GM23338 (cell line): ENCODE data around the gene PTPRF. TPM values are rescaled to one million over a fixed set of nuclear protein-coding genes. Genes with fewer than 3 reads are reported as not detected.
A peak's percentile ranks its signal among the peaks of the same experiment; 100 is the strongest.

ENCODE experiments used
- ATAC-seq: fragments of 200-7000 bp; cut with Tn5 transposase; 3 replicates; pipeline ENCODE4 v1.9.1; 2020
- DNase-seq: peaks from one replicate; pipeline ENCODE4 v3.0.0-alpha.2; 2015; ENCODE audit warnings: low spot score
- H2AFZ ChIP-seq: fragments of 200-600 bp; sonication (generic); 2 replicates; pipeline ENCODE4 v1.8.0; 2016; ENCODE audit warnings: antibody characterized with exemption, mild to moderate bottlenecking, moderate library complexity
- H3F3A ChIP-seq: fragments of 200-600 bp; sonication (generic); replicated peaks from 2 replicates; pipeline ENCODE4 v1.8.0; 2017; ENCODE audit warnings: antibody characterized with exemption, mixed run types, low read depth
- H3K27ac ChIP-seq: fragments of 200-600 bp; sonication (generic); 2 replicates; pipeline ENCODE4 v1.6.1; 2016; ENCODE audit warnings: low read depth
- H3K27me3 ChIP-seq: fragments of 200-600 bp; sonication (generic); 2 replicates; pipeline ENCODE4 v1.8.0; 2016; ENCODE audit warnings: mild to moderate bottlenecking, mixed run types, moderate library complexity; ENCODE audit not compliant: insufficient read depth
- H3K36me3 ChIP-seq: fragments of 200-600 bp; sonication (generic); 2 replicates; pipeline ENCODE4 v1.8.0; 2016; ENCODE audit warnings: mild to moderate bottlenecking; ENCODE audit not compliant: insufficient read depth
- H3K4me1 ChIP-seq: fragments of 200-600 bp; sonication (generic); 2 replicates; pipeline ENCODE4 v1.8.0; 2016; ENCODE audit warnings: mild to moderate bottlenecking, moderate library complexity; ENCODE audit not compliant: insufficient read depth
- H3K4me2 ChIP-seq: fragments of 200-600 bp; sonication (generic); 2 replicates; pipeline ENCODE4 v1.7.1; 2017; ENCODE audit warnings: mixed run types
- H3K4me3 ChIP-seq: fragments of 200-600 bp; sonication (generic); 2 replicates; pipeline ENCODE4 v1.6.1; 2016; ENCODE audit warnings: mixed run types
- H3K79me2 ChIP-seq: fragments of 200-600 bp; sonication (generic); replicated peaks from 2 replicates; pipeline ENCODE4 v1.8.0; 2017; ENCODE audit warnings: mild to moderate bottlenecking; ENCODE audit not compliant: insufficient read depth
- H3K9me2 ChIP-seq: fragments of 200-600 bp; sonication (generic); 2 replicates; pipeline ENCODE4 v1.8.0; 2017; ENCODE audit not compliant: insufficient read depth
- H4K20me1 ChIP-seq: fragments of 200-600 bp; sonication (generic); replicated peaks from 2 replicates; pipeline ENCODE4 v1.8.0; 2017; ENCODE audit warnings: mild to moderate bottlenecking; ENCODE audit not compliant: insufficient read depth
- H3K27ac Mint-ChIP-seq: 2 replicates; pipeline ENCODE4 v1.8.0; 2020; ENCODE audit warnings: inconsistent platforms, mild to moderate bottlenecking, moderate library complexity, mixed read lengths
- H3K27me3 Mint-ChIP-seq: 3 replicates; pipeline ENCODE4 v1.8.0; 2022; ENCODE audit warnings: low read depth, mild to moderate bottlenecking, moderate library complexity, mixed read lengths, inconsistent platforms; ENCODE audit not compliant: insufficient read depth, poor library complexity
- H3K36me3 Mint-ChIP-seq: 3 replicates; pipeline ENCODE4 v1.8.0; 2021; ENCODE audit warnings: low read depth, mild to moderate bottlenecking, inconsistent platforms, moderate library complexity, mixed read lengths
- H3K4me1 Mint-ChIP-seq: 3 replicates; pipeline ENCODE4 v1.8.0; 2020; ENCODE audit warnings: mild to moderate bottlenecking, inconsistent platforms, mixed read lengths
- H3K4me3 Mint-ChIP-seq: 3 replicates; pipeline ENCODE4 v1.8.0; 2021; ENCODE audit warnings: moderate library complexity, mild to moderate bottlenecking, inconsistent platforms, mixed read lengths
- H3K9me3 Mint-ChIP-seq: 3 replicates; pipeline ENCODE4 v1.8.0; 2020; ENCODE audit warnings: moderate library complexity, mild to moderate bottlenecking, inconsistent platforms, mixed read lengths
- CREB1 ChIP-seq: fragments of 250-450 bp; sonication (Bioruptor Pico); IDR thresholded peaks from 2 replicates; pipeline ENCODE4 v1.5.0; 2020; ENCODE audit warnings: low read depth, mild to moderate bottlenecking, moderate library complexity
- CTCF ChIP-seq, 2 experiments: fragments of 200-600 bp in 1 of 2; sonication (generic) in 1 of 2; conservative IDR thresholded peaks; 2 replicates each; pipeline versions ENCODE4 v1.5.1 to v1.6.1; 2016 to 2017; ENCODE audit warnings: antibody characterized with exemption in 2 of 2, low read depth in 2 of 2, mild to moderate bottlenecking in 2 of 2, moderate library complexity in 1 of 2
- ETS1 ChIP-seq: IDR thresholded peaks from 2 replicates; pipeline ENCODE4 v1.6.1; 2016; ENCODE audit warnings: antibody characterized with exemption
- EZH2 ChIP-seq: fragments of 200-600 bp; sonication (generic); IDR thresholded peaks from one replicate; pipeline ENCODE4 v1.8.0; 2017; ENCODE audit warnings: antibody characterized with exemption, mild to moderate bottlenecking, low read depth; ENCODE audit not compliant: unreplicated experiment
- EZH2phosphoT487 ChIP-seq: fragments of 200-600 bp; sonication (generic); IDR thresholded peaks from one replicate; pipeline ENCODE4 v1.8.1; 2018; ENCODE audit warnings: antibody characterized with exemption; ENCODE audit not compliant: unreplicated experiment
- JUNB ChIP-seq: IDR thresholded peaks from one replicate; pipeline ENCODE4 v1.6.1; 2016; ENCODE audit warnings: antibody characterized with exemption; ENCODE audit not compliant: unreplicated experiment
- NANOG ChIP-seq: IDR thresholded peaks from 2 replicates; pipeline ENCODE4 v1.6.1; 2016; ENCODE audit warnings: antibody characterized with exemption, borderline replicate concordance
- POLR2AphosphoS5 ChIP-seq: IDR thresholded peaks from 2 replicates; pipeline ENCODE4 v1.6.1; 2016; ENCODE audit warnings: antibody characterized with exemption, low read depth
- REST ChIP-seq: IDR thresholded peaks from one replicate; pipeline ENCODE4 v1.6.1; 2018; ENCODE audit warnings: antibody characterized with exemption; ENCODE audit not compliant: unreplicated experiment
- STAT1 ChIP-seq: IDR thresholded peaks from one replicate; pipeline ENCODE4 v1.6.1; 2016; ENCODE audit warnings: antibody characterized with exemption; ENCODE audit not compliant: unreplicated experiment
- ZNF114 ChIP-seq: fragments of 250-450 bp; sonication (Bioruptor Pico); IDR thresholded peaks from 2 replicates; pipeline ENCODE4 v1.5.0; 2020; ENCODE audit warnings: mild to moderate bottlenecking, moderate library complexity
- ZNF331 ChIP-seq: fragments of 250-450 bp; sonication (Bioruptor Pico); IDR thresholded peaks from 2 replicates; pipeline ENCODE4 v1.5.0; 2020; ENCODE audit warnings: low read depth, mild to moderate bottlenecking, moderate library complexity
- ZNF462 ChIP-seq: fragments of 250-450 bp; sonication (Bioruptor Pico); IDR thresholded peaks from 2 replicates; pipeline ENCODE4 v1.5.0; 2020; ENCODE audit warnings: mild to moderate bottlenecking, moderate library complexity
- polyA plus RNA-seq: library from polyadenylated mRNA; unstranded; fragments of >200 nt; fragmentation: Nextera tagmentation; extraction: Ambion mirVana; gene quantifications from 2 replicates; pipeline ENCODE4 v1.2.1, GENCODE V29; 2016
- total RNA-seq: library from RNA; depleted of rRNA; stranded (reverse); fragments of >200 nt; shearing (Covaris generic); gene quantifications from 2 replicates; pipeline ENCODE4 v1.2.3, GENCODE V29; 2014

The PTPRF gene
- total and polyA plus RNA-seq, 2 experiments from 2014 or later, result 52.4 to 173 TPM

- Histone ChIP-seq H3K36me3 (no peaks in the 10 kb centered on the region), H3K79me2 (0 out of 2 replicates have a peak, but pooled peaks cover 3% of the 10 kb centered on the region), H3K4me1 (no peaks in the 10 kb centered on the region; the same call in 1 of the 2 replicates), H2AFZ (no peak overlapping the region), H3K4me3 (no peak overlapping the region), H3K4me2 (no peak overlapping the region), H3K9me2 (no peaks in the 10 kb centered on the region), H3F3A (no peaks in the 10 kb centered on the region), H3K27me3 (no peaks in the 10 kb centered on the region), H4K20me1 (peaks cover 4% of the 10 kb centered on the region; the same call in 1 of the 2 replicates), H3K27ac (no peak overlapping the region)
- ATAC-seq (peak; percentile 10; the same call in 2 of the 3 replicates), DNase-seq (no peak)
- Mint-ChIP-seq H3K4me3 (no peak overlapping the region), H3K36me3 (peaks cover 58% of the 10 kb centered on the region), H3K27ac (no peak overlapping the region), H3K4me1 (peaks cover 19% of the 10 kb centered on the region), H3K27me3 (peaks cover 11% of the 10 kb centered on the region), H3K9me3 (no peaks in the 10 kb centered on the region)
- no peak for TF ChIP-seq ETS1
- TF ChIP-seq NANOG, result no peak
- TF ChIP-seq ZNF331 (CRISPR knock-in tag), result no peak
- TF ChIP-seq EZH2phosphoT487, result no peak
- TF ChIP-seq STAT1, result no peak
- TF ChIP-seq CTCF (conservative IDR thresholded peaks at IDR 0.05; ENCODE audit: low read depth in 2 of 2), result no peak
- TF ChIP-seq JUNB, result no peak
- TF ChIP-seq REST, result no peak
- no peak for TF ChIP-seq ZNF462 (CRISPR knock-in tag)
- TF ChIP-seq ZNF114, result no peak
- no peak for TF ChIP-seq EZH2
- TF ChIP-seq CREB1, result no peak
- no peak for TF ChIP-seq POLR2AphosphoS5
Observed at GRCh38 chr1:43573066-43573800, 42.5 kb downstream of the PTPRF start.
